ENCODE measurements around the gene CADPS2. TPM values are rescaled to one million over a fixed set of nuclear protein-coding genes. Genes with fewer than 3 reads are reported as not detected.

Gene CADPS2
- total RNA-seq, 1 donor from 2014 or later: 10.1 TPM

DNA sequence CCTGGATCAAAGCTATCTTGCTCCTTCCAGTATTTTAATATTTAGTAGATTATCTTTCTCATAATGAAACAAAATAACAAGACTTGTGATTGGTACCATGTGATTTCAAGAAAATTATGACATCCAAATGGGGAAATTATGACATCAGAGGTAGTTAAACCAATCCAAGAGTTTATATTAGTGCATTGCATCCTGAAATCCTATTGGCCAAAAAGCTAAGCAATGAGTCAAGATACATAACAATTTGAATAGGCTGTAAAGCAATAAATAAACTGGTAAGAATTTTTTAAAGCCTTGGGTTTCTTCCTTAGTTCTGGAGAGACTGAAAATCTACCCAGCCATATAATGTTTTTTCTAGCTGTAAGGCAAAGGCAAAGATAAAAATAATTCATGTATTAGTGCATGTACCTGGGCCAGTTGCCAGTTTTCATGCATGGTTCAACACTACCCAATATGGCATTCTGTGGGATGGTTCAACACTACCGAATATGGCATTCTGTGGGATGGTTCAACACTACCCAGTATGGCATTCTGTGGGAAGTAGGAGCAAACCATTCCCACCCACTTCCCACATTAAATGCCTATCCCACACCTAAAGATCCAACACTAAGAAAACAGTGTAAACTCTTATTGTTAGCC lies 183.3 kb downstream of the CADPS2 start, which contains the start of gene RNF148:
Gene RNF148, minus strand, starts transcription at position 51 of the 639 bp plus-strand sequence. CDS start 172 bp downstream, outside the sequence.
- no peaks in the 10 kb centered on the region for H3K36me3 Mint-ChIP-seq
- H3K9me3 Mint-ChIP-seq: no peaks in the 10 kb centered on the region
- H3K27ac Mint-ChIP-seq: no peak within 1 kb of the TSS
- TF ChIP-seq CTCF (conservative IDR thresholded peaks at IDR 0.05): no peak
- no peaks in the 10 kb centered on the region for H3K4me1 Mint-ChIP-seq (ENCODE audit: unreplicated experiment)
- DNase-seq (ENCODE audit: extremely low spot score, unreplicated experiment): no peak
- H3K27me3 Mint-ChIP-seq: no peaks in the 10 kb centered on the region
- no peak within 1 kb of the TSS for H3K4me3 Mint-ChIP-seq

- TF ChIP-seq CTCF (conservative IDR thresholded peaks at IDR 0.05): no peak
- H3K36me3 Mint-ChIP-seq: no peaks in the 10 kb centered on the region
- no peak within 1 kb of the TSS for H3K4me3 Mint-ChIP-seq
- no peaks in the 10 kb centered on the region for H3K4me1 Mint-ChIP-seq (ENCODE audit: unreplicated experiment)
- H3K27ac Mint-ChIP-seq: no peak within 1 kb of the TSS
- no peaks in the 10 kb centered on the region for H3K9me3 Mint-ChIP-seq
- H3K27me3 Mint-ChIP-seq: no peaks in the 10 kb centered on the region
- DNase-seq (ENCODE audit: extremely low spot score, unreplicated experiment): no peak
Observed at GRCh38 chr7:122699017-122699416, 187.2 kb downstream of the CADPS2 start, which contains the start of gene RNF133. Gene RNF133, minus strand, starts transcription at chr7:122699117. Its CDS starts 199 bp downstream, at chr7:122698918.

- no peak for DNase-seq (ENCODE audit: extremely low spot score, unreplicated experiment)
- H3K4me3 Mint-ChIP-seq: no peak overlapping the region
- no peaks in the 10 kb centered on the region for H3K27me3 Mint-ChIP-seq
- H3K36me3 Mint-ChIP-seq: peaks cover 6% of the 10 kb centered on the region
- H3K9me3 Mint-ChIP-seq: peaks cover 7% of the 10 kb centered on the region
- no peak for TF ChIP-seq CTCF (conservative IDR thresholded peaks at IDR 0.05)
- H3K27ac Mint-ChIP-seq: no peak overlapping the region
- no peaks in the 10 kb centered on the region for H3K4me1 Mint-ChIP-seq (ENCODE audit: unreplicated experiment)
Observed at GRCh38 chr7:122695816-122696215, 190.4 kb downstream of the CADPS2 start.

DNA sequence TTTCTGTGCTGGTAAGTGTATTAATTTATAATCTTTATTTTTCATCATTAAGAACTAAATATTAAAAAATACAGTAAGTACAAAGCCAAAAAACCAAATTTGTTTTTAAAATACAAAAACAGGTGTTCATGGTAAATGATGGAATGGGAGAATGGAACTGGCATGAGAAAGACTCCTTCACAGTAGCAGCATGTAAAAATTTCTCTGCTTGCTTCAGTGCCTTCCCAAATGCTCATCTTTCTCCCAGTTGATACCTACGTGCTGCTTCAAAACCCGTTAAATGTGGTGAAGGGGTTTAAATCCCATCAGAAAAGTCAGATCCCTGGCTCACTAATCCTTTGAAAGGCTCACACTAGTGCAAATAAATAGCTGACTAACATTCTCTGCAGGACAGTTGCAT lies 191.6 kb downstream of the CADPS2 start:
- no peaks in the 10 kb centered on the region for H3K27me3 Mint-ChIP-seq
- H3K27ac Mint-ChIP-seq: no peak overlapping the region
- no peak for DNase-seq (ENCODE audit: extremely low spot score, unreplicated experiment)
- no peaks in the 10 kb centered on the region for H3K4me1 Mint-ChIP-seq (ENCODE audit: unreplicated experiment)
- peaks cover 7% of the 10 kb centered on the region for H3K9me3 Mint-ChIP-seq
- H3K36me3 Mint-ChIP-seq: peaks cover 6% of the 10 kb centered on the region
- no peak overlapping the region for H3K4me3 Mint-ChIP-seq
- TF ChIP-seq CTCF (conservative IDR thresholded peaks at IDR 0.05): no peak

DNA sequence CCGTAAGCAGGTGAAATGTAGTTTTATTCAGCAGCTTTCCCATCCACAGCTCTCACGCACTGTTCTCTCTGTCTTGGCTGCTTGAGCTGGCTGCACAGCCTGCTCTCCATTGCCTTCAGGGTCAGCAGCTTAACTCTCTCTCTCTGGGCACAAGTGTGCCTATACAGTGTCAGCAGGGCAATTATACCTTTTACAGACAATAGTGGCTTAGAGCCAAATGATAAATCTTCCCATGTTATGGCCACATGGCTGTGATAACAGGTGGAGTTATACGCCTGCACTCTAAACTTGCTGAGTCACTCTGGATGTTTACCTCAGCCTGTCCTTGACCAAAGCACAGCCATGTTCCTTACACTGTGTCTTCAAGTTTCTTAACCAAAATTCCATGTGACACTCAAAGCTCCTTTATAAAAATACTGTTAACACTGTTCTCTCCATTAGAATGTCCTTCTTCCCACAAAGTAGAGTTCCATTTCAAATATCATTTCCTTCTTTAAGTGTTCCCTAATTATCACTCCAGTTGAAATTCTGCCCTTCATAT lies 193.4 kb downstream of the CADPS2 start:
- Mint-ChIP-seq H3K9me3 (peaks cover 7% of the 10 kb centered on the region), H3K27ac (no peak overlapping the region), H3K27me3 (no peaks in the 10 kb centered on the region), H3K4me1 (ENCODE audit: unreplicated experiment) (no peaks in the 10 kb centered on the region), H3K36me3 (peaks cover 6% of the 10 kb centered on the region), H3K4me3 (no peak overlapping the region)
- no peak for TF ChIP-seq CTCF (conservative IDR thresholded peaks at IDR 0.05)
- DNase-seq (ENCODE audit: extremely low spot score, unreplicated experiment): no peak
